Measurements from ENCODE around the gene SNORC.

Gene SNORC

DNA sequence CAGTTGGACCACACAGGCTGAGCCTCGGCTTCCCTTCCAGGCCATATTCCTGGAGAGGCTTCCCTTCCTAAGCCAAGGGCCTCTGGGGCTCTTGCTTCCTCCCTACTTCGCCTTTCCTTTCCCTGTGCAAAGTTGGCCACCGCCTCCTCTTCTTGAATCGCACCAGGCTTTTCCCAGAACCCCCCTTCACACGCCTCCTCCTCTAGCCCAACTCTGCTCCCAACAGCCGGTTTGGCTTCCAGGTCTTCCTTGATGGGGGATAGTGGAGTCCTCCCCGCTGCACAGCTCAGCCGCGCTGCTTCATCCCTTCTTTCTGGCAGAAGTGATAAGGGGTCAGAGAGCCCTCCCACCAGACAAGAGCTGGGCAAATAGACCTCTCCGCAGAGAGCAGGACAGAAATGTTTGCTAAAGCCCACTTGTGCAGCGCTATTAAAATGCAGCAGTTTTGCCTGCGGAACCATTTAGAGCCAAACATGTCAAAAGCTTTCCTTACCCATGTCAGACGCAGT, 56.4 kb downstream of the SNORC start:
- DNase-seq (ENCODE audit: low read depth, low spot score), result peak; percentile 10

DNA sequence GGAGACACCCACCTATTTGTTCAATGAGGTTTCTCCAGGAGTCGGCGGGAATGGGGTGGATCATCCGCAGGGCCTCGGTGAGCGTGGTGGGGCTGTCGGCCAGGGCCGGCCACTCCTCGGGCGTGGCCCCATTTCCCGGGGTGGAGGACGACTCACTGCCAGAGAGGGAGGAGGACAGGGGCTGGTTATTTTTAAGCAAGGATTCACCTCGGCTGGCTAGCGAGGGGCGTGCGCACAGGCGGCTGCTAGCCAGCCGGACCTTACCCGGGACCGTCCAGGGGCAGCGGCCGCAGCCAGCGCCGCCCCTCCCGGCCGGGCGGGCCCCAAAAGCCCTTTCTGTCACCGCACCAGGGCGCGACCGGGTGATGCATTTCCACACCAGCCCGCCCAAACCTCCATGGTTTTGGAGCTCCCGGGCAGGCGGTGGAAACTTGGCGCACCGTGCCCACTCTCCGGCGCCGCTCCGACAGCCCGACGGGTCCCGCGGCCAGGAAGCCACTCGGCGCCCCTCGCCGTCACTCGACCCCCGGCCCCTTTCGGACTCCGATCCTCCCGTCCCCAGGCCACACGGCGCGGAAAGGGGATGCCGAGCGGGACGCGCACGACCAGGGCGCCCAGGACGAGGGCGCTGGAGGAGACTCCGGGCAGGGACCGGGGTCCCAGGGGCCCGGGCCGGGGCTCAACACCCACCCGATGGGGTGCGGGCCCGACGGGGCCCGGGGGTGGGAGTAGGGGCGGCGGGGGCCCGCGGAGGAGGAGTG, 57.1 kb downstream of the SNORC start:
- peak; percentile 29 for DNase-seq (ENCODE audit: low read depth, low spot score)

DNA sequence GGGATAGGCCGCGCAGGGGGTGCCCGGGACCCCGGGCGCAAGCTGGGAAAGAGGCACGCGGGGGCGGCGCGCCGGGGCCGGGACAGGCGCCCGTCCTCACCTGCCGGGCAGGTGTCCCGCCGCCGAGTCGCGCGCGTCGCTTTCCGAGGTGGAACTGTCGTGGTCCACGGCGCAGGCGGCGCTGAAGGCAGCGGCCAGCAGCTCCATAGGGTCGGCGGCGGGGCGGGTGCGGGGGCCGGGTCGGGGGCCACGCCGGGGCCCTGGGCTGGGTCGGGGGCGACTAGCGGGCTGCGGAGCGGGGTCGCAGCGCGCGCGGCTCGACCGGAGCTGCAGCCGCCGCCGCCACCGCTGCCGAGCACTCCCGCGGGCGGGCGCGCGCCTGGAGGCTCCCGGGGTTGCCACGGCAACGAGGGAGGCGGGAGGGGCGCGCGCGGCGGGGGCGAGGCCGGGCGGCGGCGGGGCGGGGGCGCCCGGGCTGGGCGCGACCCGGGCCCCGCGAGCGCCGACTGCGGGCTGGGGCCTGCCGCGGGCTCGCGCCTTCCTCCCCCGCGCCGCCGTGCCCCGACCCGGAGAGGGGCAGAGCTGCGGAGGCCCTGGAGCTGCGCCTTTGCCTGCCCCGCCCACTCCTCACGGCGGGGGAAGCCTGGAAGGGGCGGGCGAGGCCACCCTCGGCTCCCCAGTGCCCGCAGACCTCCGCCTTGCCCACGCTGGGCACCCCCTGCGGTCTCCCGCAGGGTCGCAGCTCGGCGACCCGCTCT, 57.9 kb downstream of the SNORC start:
- peak; percentile 39 for DNase-seq (ENCODE audit: low read depth, low spot score)
